HL-60/S4 (cell line): ENCODE results near the gene NCAM2.

Source experiments
- in situ Hi-C: fragments of 300-500 bp; cut with MboI; formaldehyde crosslinking; loops from 2 replicates; pipeline ENCODE4 v1.14.3; 2022; ENCODE audit warnings: low sequenced_read_pairs

Gene NCAM2

DNA sequence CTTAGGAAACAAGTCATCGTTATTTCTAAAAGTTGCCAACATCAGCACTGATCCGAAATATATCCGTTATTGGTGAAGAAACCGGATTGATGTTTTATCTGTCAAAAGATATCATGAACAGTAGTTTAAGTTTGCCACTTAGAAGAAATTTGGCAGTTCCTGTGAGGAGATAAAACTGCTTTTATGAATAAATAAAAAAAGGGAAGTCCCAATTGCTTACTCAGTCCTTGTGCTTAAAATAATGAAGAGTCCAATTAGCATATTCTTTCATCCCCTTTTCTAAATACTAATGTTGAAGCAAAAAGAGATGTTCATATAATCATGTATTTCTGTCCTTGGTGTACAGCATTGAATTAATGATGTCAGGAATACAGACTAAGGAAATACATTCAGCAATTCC is 164.6 kb downstream of the NCAM2 start:
- in situ Hi-C loops: no loop called here

DNA sequence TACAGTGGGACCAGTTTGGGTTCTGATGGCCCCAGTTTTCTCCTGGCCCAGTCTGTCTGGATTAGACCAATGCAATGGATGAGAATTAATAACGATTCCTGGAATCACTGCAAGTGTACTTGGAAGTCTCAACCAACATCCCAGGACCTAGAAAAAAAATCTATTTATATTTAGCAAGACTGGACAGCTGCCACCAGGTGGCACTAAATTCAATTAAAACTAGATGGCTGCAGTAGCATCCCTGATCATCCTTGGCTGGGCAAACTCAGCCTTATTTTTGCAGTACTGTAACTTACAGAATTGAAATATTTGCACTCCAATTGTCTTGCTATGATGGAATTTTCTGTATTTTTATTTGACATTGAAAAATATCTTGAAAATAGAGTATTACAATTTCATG is 165.7 kb downstream of the NCAM2 start:
- in situ Hi-C loops: no loop called here

DNA sequence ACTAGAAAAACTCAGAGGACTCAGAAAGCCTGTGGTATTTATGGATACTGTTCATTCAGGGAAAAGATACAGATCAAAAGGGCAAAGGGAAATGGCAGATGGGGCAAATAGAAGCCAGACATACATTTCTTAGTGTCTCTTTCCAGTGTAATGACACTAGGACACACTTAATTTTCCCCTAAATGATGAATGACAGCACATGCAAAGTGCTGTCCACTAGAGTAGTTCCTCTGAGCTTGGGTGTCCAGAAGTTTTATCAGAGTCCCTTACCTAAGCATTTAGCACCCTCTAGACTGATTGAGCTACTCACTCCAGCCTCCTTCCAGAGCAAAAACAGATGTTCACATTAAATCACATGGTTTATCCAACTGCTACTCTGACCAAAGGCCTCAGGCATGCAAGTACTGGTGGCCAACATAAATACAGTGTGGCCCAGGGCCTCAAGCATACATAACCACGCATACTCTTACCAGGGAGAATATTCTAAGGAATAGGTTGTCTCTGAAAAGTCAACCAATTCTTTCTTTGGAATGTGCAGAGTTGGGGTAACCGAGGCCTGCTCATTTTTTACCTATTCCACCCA is 166.9 kb downstream of the NCAM2 start:
- in situ Hi-C loops: no loop called here

DNA sequence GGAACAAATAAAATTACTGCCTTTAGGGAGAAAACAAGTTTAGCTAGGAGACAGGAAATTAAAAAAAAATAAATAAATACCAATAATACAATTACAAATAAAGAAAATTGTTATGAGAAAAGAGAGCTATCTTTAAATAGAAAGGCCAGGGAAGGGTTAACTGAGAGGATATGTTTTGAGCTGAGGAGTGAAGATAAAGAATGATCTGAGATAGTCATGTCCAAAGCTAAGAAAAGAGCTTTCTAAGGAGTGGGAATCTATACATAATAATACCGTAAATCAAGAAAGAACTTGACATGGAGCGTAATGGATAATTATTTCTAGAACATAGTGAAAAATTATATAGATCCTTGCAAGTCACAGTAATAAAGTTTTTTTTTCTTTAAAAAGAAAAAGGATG is 176.5 kb downstream of the NCAM2 start:
- in situ Hi-C loops: no loop called here

DNA sequence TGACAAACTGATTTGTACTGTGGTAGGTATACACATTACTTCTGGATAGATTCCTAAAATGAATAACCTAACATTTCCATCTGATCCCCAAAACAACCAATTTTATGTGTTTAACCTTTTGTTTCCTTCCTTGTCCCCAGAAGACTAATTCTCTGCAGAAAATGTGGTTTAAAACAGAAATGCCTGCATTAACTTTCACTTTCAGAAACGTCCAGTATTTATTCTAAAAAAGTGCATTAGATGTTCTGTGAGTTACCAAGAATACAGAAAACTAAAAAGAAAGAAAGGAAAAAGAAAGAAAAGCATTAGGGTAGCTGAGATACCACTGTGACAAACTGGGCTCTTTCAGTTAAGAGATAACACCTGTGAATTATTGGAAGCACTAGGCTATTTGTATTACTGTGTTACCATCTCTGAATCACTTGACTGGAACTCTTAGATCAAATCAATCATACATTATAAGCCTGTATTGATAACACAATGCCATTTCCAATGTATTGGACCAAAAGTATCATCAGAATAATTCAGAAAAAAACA is 177.7 kb downstream of the NCAM2 start:
- in situ Hi-C loops: no loop called here

DNA sequence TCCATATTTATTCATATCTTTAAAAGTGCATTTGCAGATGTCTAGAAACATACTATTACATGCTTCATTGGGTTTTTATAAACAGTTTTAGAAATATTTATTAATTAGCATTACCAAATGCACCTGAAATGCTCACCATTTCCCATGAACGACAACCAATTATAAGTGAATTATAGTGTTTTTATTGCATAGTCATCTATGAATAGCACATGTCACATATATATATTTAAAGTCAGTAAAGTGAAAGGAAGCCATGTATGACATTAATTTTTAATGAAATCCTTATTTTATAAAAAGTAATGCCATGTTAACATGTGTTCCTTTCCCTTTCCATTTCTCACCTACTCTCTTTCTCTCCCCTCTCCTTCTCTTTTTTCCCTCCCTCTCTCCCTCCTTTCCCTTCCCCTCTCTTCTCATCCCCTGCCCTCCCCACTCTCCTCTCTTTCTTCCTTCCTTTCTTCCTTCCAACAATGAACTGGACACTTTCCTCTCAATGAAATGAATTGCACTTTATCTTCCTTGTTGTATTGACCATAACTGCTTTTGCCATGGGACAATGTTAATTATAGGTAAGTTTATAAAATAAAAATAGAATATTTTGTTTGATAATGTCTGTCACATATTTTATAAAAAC is 179.3 kb downstream of the NCAM2 start:
- in situ Hi-C loops: no loop called here

DNA sequence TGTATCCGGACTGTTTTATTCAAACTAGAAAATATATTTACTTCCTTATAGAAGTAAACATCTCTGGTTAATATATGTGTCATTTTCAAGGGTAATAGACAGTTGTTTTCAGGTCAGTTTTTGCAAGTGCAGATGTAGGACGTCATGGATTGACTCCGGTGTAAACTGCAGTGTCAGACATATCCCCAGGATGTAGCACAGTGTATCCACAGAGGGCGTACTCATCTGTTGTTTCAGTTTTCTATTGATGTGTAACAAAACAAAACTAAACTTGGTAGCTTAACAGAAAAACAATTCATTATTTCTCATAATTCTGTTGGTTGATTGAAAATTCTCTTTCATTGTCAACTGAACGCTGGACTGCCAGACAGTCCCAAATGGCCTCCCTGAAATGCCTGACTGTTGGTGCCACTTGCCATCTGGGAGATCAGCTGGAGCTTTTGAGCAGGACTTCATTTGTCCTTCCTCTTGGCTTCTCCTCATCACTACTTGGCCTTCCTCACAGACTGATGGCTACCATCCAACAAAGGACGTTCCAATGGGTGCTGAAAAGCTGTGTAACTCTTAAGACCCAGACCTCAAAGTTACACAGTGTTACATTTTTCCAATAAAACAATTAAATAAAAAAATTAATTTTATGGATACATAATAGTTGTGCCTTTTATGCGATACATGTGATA is 181.6 kb downstream of the NCAM2 start:
- in situ Hi-C loops: no loop called here

DNA sequence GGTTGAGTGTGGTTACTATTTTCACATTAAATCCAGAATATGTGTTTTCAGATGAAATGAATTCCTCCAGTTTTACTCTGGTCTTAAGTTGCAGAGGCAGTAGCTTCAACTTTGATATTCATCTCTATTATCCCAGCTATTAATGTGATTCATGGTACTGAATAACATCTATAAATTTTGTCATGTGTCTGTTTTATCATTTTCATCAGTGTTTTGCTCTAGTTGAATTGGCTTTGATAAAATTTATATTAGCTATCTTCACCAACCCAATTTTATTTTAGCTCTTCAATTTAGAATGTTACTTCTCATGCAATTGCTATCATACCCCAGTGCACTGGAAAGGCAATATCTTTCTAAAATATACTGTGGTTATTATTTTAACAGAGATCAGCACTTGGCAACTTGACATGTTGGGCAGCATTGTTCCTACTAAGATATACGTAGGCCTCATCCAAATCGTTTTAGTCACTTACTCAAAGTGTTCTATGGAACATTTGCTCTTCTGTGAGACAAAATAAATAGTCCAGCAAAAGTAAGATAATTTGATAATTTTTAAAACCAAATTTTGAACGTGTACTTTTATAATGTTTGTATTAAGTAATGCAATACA is 184.3 kb downstream of the NCAM2 start:
- in situ Hi-C loops: no loop called here

DNA sequence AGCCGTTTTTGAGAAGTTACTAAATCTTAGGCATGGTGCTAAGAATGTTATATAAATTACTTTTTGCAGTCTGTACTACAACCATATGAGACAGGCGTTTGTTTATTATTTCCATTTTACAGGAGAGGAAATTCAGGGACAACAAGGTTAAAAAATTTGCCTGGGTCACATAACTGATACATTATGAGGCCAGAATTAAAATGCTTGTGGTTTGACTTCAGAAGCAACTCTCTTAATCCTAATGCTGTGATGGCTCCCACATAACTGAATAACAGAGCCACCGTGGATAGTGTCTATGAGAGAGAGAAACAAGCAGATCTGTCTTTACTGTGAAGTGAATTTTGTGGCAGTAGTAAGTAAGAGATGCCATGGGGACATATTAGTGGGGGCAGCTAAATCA is 184.9 kb downstream of the NCAM2 start:
- in situ Hi-C loops: no loop called here

DNA sequence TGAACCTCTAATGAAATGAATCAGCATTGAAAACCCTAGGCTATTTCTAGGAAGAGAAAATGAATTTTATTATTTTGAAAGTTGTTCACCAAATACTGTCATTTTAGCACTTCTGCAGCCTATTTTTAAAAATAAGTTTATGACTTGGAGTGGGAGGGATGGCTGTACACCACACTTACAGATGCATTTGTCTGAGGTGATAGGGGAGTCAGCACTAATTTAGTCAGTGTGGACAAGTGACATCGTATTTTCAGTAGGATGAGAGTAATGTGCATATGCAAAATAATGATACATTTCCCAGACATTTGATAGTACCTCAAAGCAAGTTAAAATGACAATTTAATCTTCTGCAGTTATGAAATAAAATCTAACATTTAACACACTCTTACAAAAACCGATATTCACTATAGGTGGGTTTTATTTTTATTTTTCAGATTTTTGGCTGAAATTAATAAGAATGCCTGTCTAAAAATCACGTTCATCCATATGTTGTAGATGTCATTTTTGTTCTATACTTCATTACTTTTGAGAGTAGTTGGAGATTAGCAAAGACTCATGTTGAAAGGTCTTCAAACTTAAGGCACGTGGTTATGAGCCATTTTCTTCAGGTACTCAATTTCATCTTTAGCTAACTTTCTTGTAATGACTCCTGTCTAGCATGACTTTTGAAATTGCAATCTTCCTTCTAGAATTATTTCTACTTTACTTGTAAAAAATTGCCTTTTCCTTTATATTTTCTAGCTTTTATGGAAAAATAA is 186.7 kb downstream of the NCAM2 start:
- in situ Hi-C loops: no loop called here

DNA sequence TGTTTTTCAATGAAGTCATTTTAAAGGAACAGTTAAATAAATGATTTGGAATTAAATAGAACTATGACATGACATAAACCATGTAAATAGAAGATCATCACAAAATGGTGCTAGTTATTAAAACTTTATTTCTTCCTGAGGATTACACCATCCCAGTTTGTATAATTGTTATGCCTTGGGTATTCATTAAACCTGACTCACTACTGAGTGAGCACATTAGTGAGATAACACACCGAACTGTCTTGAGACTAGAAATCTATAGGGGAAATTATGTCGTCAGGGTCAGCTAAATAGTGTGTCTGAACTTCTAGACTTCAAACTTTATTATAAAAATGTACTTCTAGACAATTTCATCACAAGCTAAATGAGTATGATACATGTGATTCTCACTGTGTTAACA is 189.4 kb downstream of the NCAM2 start:
- in situ Hi-C loops: no loop called here

DNA sequence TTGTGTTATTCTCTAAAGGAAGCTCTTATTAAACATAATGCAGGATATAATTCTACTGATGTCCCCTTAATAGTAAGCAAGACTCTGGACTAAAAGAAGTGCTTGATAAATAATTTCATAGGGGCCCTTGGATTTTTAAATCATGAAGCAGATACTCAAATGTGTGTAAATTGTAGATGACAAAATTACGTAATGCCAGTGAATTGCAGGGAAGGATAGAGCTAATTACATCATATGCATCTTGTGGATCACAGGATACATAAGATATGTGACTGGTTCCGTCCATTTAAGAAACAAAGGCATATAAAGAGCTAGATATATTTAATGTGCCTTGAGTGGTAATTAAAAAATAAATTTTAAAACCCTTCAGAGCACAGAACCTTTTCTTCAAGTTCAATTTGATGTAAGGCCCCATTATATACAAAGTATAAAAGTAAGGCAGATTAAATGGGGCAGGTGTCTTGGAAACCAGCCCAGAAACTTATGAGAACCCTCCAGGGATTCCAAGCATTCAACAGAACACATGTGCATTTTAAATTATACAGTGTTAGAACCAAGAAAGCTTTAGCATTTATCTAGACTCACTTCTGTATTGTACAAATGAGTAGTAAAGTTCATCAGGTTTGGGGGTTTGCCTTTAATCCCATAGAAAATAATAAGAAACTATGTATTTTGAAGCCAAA is 190.4 kb downstream of the NCAM2 start:
- in situ Hi-C loops: no loop called here

DNA sequence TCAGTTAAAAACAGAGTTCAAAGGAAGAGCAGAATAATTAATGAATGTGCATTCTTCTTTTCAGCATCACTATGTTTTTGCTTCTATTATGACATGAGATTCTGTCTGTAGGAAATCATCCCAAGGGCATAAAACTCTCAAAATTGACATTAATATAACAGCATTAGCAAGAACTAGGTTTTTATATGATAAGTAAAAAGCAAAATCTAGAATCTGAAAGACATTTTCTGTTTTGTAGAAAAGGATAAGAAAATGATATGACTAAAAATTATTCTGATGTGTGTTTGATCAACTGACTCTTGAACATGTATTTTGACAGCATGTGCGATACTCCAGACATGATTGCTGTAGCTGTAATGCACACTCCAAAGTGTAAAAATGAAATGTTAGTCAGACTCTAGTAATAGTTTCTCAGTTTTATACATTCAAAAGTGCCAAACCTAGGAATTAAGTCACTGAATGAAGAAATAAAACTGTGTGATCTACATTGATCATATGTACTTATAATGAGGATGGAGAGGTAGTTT is 197.3 kb downstream of the NCAM2 start:
- in situ Hi-C loops: no loop called here

DNA sequence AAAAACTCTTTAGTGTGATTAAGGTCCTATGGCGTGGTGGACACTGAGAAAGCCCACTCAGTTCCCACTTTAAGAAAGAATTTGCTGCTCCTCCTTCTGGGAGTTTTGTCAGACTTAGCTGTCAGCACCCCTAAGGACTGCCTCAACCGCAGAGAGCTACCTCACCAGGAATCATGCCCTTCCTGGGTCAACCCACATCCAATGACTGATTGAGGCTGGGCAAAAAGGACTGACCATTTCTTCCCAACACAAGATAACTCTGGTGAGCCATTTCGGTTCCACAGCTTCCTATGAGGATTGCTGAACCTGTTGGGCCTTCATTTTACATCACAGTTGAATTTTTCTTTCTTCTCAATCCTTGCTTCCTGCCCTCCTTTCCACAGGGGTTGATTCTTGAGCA is 197.9 kb downstream of the NCAM2 start:
- in situ Hi-C loops: no loop called here

DNA sequence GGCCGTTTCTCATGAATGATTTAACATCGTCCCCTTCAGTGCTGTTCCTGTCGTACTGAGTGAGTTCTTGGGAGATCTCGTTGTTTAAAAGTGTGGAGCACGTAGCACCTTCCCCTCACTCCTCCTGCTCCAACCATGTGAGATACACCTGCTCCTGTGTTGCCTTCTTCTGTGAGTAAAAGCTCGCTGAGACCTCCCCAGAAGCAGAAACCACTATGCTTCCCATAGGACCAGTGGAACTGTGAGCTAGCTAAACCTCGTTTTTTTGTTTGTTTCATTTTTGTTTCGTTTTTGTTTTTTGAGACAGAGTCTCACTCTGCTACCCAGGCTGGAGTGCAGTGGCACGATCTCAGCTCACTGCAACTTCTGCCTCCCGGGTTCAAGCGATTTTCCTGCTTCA is 198.6 kb downstream of the NCAM2 start:
- in situ Hi-C loops: no loop called here

DNA sequence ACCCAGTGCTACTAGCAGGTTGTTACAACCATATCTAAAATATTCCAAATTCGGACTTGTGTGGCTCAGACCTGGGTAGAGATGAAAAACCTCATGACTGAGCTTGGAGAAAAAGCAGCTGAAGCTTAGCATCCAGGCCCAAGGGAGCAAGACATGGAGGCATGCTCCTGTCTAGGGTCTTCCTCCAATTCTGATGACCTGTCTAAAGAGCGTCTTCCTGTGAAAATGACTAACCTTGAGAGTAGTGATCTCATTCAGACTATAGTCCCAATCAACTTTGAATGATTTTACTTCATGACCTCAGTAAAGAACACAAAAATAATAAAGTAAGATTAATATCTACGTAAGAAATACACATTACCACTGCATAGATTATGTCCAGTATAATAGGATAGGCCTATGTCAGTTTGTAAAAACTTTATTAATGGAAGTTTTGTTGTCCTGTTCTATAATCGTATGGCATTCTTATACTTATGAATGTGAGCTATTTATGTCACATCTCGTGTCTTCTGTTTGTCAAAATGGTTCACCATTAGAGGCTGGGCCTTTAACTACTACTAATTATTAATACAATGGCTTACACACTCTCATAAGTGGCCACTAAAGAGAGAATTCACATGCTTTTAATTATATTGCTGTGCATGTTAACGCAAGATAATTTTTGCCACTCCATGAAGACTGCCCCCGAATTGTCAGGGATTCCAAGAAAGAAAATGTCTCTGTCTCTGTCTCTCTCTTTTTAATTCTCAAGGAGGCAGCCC is 201.3 kb downstream of the NCAM2 start:
- in situ Hi-C loops: no loop called here

DNA sequence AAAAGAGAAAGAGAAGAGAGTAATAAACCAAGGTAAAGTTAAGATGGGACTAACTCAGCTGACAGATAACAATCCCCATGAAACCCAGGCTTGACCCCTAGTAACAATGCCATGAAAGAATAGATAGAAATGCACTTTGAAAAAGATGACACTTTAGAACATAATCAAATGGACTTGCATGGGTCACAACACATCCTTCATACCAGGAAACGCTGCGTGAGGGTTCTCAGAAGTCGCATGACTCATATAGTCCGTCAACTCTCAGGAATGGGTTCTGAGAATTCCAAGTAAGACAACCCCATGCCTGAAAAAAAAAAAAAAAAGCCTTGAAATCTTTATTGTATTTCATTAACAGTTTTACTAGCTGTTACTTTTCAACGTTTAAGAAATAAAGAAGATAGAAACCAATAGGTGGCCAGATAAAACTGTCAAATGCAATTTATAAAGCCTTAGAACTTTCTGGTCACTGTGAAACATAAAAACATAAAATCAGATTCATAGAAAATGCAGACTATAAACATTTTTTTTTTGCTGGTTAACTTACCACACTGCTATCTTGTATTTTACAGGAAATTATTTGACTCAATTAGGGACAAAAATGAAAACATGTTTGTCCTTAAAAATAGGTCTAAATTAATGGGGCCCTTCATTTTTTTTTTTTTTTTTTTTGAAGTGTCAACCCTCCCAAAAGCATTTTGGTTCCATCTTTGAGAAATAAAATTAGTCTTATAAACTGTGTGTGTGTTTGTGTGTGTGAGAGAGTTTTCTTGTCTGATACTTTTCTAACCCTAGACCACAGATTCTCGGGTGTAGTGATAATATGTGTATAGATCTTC is 202.1 kb downstream of the NCAM2 start:
- in situ Hi-C loops: no loop called here

DNA sequence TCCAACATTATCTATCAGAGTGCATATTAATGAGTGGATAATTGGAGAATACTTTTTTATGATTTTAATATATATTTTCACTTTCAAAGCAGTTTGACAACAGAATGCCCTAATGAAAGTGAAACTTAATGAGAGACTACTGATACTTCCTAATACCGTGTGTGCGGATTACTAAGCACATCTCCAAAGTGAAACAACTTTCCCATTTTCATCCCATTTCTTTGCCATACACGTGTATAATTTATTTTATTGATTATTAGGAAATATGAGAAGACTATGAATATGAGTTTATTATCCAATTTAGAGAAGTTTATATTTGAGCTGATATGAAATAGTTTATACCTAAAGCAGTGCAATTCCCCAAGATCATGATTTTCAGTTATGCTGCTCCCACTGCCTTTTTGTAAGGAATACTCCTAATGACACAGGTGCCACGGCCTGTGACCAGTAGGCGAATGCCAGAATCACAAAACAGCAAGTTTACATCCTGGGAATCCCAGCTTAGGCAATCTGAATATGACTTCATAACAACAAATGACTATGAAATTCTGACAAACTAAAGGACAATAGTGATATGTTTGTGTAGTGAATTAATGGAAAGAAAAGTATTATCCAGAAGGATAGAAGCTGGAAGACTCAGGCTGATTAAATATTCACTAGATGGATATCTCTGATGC is 202.9 kb downstream of the NCAM2 start:
- in situ Hi-C loops: no loop called here
